GM12864 (cell line): ENCODE results near the gene MYO1G.
"Not testable (repeated sequence)": the region's sequence is repeated elsewhere in the genome, so short reads cannot be mapped to it uniquely, and the experiment has no call there.

ENCODE experiments used
- DNase-seq: peaks from one replicate; pipeline ENCODE4 v3.0.0-alpha.2; 2011; ENCODE audit warnings: low read depth
- H3K4me3 ChIP-seq: 2 replicates; pipeline ENCODE4 v1.5.1; 2011; ENCODE audit warnings: mild to moderate bottlenecking, low read depth, low read length, control low read depth
- TF ChIP-seq, protein P1 (sequence below): IDR thresholded peaks from 2 replicates; pipeline ENCODE4 v1.5.1; 2011; ENCODE audit warnings: low read depth, mild to moderate bottlenecking, moderate library complexity, low read length, control low read depth, inconsistent platforms; ENCODE audit errors: missing control alignments

MYO1G gene

DNA sequence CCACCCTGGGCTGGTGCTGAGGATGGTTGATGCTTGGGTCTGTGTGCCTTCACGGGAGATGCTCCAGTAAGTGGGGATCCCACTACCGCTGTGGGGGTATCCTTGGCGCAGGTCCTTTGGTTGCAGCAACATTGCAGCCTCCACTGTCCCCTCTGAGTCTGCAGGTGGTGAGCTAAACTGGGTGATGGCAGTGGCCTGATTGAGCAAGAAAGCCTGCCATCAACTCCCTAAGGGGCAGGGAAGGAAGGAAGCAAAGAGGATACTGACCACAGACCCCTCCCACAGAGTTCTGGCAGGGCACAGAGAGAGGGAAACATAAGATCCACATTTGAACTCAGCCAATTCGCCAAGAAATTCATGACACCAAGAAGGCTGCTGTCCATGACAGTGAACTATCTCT, 43.2 kb downstream of the MYO1G start:
- no peak overlapping the region for H3K4me3 ChIP-seq
- DNase-seq, result no peak
- TF ChIP-seq, protein P1, sequence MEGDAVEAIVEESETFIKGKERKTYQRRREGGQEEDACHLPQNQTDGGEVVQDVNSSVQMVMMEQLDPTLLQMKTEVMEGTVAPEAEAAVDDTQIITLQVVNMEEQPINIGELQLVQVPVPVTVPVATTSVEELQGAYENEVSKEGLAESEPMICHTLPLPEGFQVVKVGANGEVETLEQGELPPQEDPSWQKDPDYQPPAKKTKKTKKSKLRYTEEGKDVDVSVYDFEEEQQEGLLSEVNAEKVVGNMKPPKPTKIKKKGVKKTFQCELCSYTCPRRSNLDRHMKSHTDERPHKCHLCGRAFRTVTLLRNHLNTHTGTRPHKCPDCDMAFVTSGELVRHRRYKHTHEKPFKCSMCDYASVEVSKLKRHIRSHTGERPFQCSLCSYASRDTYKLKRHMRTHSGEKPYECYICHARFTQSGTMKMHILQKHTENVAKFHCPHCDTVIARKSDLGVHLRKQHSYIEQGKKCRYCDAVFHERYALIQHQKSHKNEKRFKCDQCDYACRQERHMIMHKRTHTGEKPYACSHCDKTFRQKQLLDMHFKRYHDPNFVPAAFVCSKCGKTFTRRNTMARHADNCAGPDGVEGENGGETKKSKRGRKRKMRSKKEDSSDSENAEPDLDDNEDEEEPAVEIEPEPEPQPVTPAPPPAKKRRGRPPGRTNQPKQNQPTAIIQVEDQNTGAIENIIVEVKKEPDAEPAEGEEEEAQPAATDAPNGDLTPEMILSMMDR, result no peak

DNA sequence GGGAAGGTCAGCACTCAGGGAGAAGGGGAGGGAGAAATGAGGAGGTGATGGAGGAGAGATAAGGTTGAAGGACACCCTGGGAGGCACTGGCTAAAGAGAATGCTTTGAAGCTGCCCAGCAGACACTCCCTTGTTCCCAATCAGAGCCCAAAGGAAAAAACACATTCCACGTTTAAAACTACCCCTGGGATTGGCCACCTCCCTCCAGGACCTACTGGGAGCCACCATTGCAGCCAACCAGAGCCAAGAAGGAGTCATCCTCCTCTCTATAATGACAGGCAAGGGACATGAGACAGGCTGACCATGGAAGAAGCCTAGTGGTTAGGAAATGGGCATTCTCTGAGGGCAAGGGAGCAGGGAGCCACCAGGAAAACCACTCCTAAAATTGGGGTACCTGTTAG, 43.8 kb downstream of the MYO1G start:
- no peak overlapping the region for H3K4me3 ChIP-seq
- TF ChIP-seq, protein P1, result no peak

DNA sequence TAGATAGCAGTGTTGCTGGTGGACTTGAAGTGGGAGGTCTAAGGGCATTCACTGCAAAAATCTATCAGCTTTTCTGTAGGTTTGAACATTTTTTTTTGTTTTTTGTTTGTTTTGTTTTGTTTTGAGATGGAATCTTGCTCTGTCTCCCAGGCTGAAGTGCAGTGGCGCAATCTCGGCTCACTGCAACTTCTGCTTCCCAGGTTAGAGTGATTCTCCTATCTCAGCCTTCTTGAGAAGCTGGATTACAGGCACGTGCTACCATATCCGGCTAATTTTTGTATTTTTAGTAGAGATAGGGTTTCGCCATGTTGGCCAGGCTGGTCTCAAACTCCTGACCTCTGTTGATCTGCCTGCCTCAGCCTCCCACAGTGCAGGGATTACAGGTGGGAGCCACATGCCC, 44.3 kb downstream of the MYO1G start:
- DNase-seq, result not testable (repeated sequence)

More for the DNA sequence above, 43.8 kb downstream of the MYO1G start:
- DNase-seq, result no peak

DNA sequence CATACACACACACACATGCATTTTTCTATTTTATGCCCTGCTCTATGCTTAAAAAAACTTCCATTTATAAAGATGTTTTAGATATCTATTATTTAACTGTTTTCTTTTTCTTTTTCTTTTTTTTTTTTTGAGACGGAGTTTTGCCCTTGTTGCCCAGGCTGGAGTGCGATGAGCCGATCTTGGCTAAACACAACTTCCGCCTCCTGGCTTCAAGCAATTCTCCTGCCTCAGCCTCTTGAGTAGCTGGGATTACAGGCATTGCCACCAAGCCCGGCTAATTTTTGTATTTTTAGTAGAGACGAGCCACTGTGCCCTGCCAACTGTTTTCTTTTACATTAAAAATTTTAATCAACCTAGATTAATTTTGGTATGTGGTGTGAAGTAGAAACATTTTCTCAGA, 47.9 kb downstream of the MYO1G start:
- H3K4me3 ChIP-seq, result no peak overlapping the region
- no peak for DNase-seq
- TF ChIP-seq, protein P1, result no peak

More for the DNA sequence above, 44.3 kb downstream of the MYO1G start:
- H3K4me3 ChIP-seq, result not testable (repeated sequence)

DNA sequence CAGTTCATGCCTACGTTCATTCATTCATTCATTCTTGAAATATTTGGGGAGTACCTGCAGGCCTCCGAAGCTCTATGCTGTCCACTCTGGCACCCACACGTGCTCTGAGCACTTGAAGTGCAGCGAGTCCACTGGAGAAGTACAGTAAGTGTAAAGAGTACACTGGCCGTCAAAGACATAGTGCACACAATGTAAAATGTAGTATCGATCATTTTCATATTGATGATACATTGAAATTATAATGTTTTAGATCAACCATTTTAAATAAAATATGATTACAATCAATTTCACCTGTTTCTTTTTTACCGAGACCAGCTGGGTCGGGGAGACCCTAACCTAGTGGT, 56.5 kb downstream of the MYO1G start:
- no peak for DNase-seq
- H3K4me3 ChIP-seq, result no peak overlapping the region
- TF ChIP-seq, protein P1, result no peak

DNA sequence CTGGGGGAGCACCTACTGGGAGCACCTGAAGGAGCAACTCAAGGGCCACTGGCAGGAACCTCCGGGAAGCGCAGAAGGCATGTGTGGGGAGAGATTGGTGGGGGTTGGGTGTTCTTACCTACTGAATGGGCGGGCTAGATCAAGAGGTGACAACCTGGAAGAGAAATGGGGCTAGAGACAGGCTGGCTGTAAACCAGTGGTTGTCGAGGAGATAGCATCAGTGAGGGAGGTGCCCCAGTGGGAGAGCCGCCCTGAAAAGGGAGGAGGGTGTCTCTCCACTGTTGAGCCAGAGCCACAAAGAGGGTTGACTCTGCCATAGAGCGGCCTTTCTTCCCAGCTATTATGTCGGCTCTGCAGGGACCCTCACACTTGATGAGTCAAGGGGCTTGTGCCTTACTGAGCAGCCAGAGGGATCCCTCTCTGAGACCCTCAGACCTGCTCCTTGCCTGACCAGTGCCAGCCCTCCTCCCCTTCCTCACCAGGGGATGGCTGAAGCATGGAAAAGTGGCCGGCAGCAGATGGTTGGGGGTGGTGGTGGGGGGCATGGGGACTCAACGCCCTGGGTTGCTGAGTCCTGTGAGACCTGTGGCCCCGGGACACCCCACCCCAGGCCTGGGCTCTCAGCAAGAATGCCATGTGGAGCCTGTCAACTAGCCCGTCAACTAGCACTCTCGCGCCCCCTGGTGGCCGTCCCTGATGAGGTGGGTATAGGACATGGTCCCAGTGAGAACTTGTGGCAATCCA, 57.0 kb downstream of the MYO1G start:
- DNase-seq, result peak; percentile 45
- TF ChIP-seq, protein P1, result peak; percentile 91
- H3K4me3 ChIP-seq, result no peak overlapping the region

DNA sequence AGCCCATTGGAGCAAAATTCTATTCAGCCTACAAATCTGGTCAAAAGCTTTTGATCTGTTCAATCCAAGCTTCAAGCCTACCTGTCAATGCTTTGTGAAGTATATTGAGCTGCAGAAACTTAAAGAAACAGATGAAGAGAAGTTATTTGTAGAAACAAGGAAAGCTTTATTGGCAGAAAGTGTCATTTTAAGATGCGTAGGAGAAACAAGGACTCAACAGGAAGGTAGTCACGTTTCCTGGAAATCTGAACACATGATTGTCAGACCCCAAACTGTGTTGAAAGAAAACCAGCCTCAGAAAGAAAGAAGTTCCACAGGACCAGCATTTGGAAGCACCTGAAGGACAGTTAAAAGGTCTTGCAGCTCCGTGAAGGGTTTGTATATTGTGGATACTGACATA, 58.7 kb downstream of the MYO1G start:
- TF ChIP-seq, protein P1, result no peak
- DNase-seq, result no peak
- no peak overlapping the region for H3K4me3 ChIP-seq
